ENCODE results near the gene NOTCH4.
"Not testable (repeated sequence)": the region's sequence is repeated elsewhere in the genome, so short reads cannot be mapped to it uniquely, and the experiment has no call there.

The NOTCH4 gene

GRCh38 chr6:32196682-32197616 lies 26.9 kb downstream of the NOTCH4 start:
- TF ChIP-seq CTCF (IDR thresholded peaks at IDR 0.05; ENCODE audit: low read depth, low read length), result 0 out of 2 replicates have a peak, but pooled peaks have one; percentile 5
- peak overlapping the region; percentile 87 for H3K4me3 ChIP-seq (ENCODE audit: low read depth, low read length)

- no peak for TF ChIP-seq CTCF (IDR thresholded peaks at IDR 0.05; ENCODE audit: low read depth, low read length)
- peak overlapping the region; percentile 87 for H3K4me3 ChIP-seq (ENCODE audit: low read depth, low read length)
Measured at GRCh38 chr6:32195902-32196681, 27.8 kb downstream of the NOTCH4 start.

- peak; percentile 26; the same call in 1 of the 2 replicates for TF ChIP-seq CTCF (IDR thresholded peaks at IDR 0.05; ENCODE audit: low read depth, low read length)
- H3K4me3 ChIP-seq (ENCODE audit: low read depth, low read length), result no peak overlapping the region; the same call in 1 of the 2 replicates
Measured at GRCh38 chr6:32195652-32195901, 28.3 kb downstream of the NOTCH4 start.

GRCh38 chr6:32194825-32195651 lies 28.8 kb downstream of the NOTCH4 start:
- peak overlapping the region; percentile 46 for H3K4me3 ChIP-seq (ENCODE audit: low read depth, low read length)
- peak; percentile 45 for TF ChIP-seq CTCF (IDR thresholded peaks at IDR 0.05; ENCODE audit: low read depth, low read length)

- TF ChIP-seq CTCF (IDR thresholded peaks at IDR 0.05; ENCODE audit: low read depth, low read length), result no peak
- no peak overlapping the region for H3K4me3 ChIP-seq (ENCODE audit: low read depth, low read length)
Measured at GRCh38 chr6:32194388-32194787, 29.5 kb downstream of the NOTCH4 start.

GRCh38 chr6:32193096-32193495 lies 30.8 kb downstream of the NOTCH4 start:
- not testable (repeated sequence) for H3K4me3 ChIP-seq (ENCODE audit: low read depth, low read length)

- peak within 1 kb of the TSS; percentile 30; the same call in 1 of the 2 replicates for H3K4me3 ChIP-seq (ENCODE audit: low read depth, low read length)
- TF ChIP-seq CTCF (IDR thresholded peaks at IDR 0.05; ENCODE audit: low read depth, low read length), result no peak
Measured at GRCh38 chr6:32192608-32193039, 31.2 kb downstream of the NOTCH4 start, which contains the start of gene GPSM3. Gene GPSM3 (minus strand): TSS chr6:32192643. CDS start chr6:32192513, 130 bp downstream.

Data from WI38 (cell line).